Measurements from ENCODE around the gene NPLOC4. TPM values are rescaled to one million over a fixed set of nuclear protein-coding genes. Genes with fewer than 3 reads are reported as not detected.

The NPLOC4 gene
- total RNA-seq, 6 donors from 2014 or later = 59.9 to 373 (median 87.4) TPM

DNA sequence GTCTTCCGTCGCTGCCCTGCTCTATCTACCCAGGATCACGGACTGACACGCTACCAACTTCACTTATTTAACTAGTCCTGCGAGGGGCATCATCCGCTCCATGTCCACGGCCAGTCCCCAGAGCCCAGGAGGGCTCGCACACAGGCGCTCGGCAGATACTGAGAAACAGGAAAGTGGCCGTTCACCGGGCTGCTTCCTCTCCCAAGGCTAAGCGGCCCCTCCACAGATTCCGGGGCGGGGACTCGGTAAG, 29.1 kb upstream of the NPLOC4 start:
- DNase-seq (no peak), ATAC-seq (ENCODE audit: low FRiP score in 2 of 2) (peak in 1 of 2 donors; percentile 13)
- Histone ChIP-seq H3K27ac (peak overlapping the region; percentile 91 to 95 (median 93)), H3K4me3 (peak overlapping the region; percentile 80 to 99 (median 90)), H3K9me3 (no peaks in the 10 kb centered on the region), H3K4me1 (peaks cover 18 to 33% (median 20%) of the 10 kb centered on the region in 4 donors), H3K36me3 (peaks cover 0 to 34% (median 18%) of the 10 kb centered on the region in 4 donors), H3K27me3 (no peaks in the 10 kb centered on the region)
- TF ChIP-seq POLR2A (IDR thresholded peaks at IDR 0.05) = no peak
- TF ChIP-seq, protein P1, sequence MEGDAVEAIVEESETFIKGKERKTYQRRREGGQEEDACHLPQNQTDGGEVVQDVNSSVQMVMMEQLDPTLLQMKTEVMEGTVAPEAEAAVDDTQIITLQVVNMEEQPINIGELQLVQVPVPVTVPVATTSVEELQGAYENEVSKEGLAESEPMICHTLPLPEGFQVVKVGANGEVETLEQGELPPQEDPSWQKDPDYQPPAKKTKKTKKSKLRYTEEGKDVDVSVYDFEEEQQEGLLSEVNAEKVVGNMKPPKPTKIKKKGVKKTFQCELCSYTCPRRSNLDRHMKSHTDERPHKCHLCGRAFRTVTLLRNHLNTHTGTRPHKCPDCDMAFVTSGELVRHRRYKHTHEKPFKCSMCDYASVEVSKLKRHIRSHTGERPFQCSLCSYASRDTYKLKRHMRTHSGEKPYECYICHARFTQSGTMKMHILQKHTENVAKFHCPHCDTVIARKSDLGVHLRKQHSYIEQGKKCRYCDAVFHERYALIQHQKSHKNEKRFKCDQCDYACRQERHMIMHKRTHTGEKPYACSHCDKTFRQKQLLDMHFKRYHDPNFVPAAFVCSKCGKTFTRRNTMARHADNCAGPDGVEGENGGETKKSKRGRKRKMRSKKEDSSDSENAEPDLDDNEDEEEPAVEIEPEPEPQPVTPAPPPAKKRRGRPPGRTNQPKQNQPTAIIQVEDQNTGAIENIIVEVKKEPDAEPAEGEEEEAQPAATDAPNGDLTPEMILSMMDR (IDR thresholded peaks at IDR 0.05) = no peak
- 0 to 1% methylated on average over 12 to 16 of the region's 16 CpGs for WGBS, 2 donors

GRCh38 chr17:81665205-81666091, 28.5 kb upstream of the NPLOC4 start:
- WGBS, 2 donors = 57 to 64% methylated on average over 20 to 29 of the region's 30 CpGs
- DNase-seq (peak; percentile 42 to 72), ATAC-seq (ENCODE audit: low FRiP score in 2 of 2) (peak; percentile 5 to 17)
- Histone ChIP-seq H3K27me3 (no peaks in the 10 kb centered on the region), H3K9me3 (no peaks in the 10 kb centered on the region), H3K4me1 (peaks cover 18 to 33% (median 20%) of the 10 kb centered on the region in 4 donors), H3K4me3 (peak overlapping the region; percentile 80 to 99 (median 90)), H3K36me3 (peaks cover 0 to 28% (median 12%) of the 10 kb centered on the region in 4 donors), H3K27ac (peak overlapping the region; percentile 91 to 95 (median 93))
- TF ChIP-seq, protein P1 (IDR thresholded peaks at IDR 0.05) = no peak
- TF ChIP-seq POLR2AphosphoS5 (IDR thresholded peaks at IDR 0.05) (no peak), POLR2A (IDR thresholded peaks at IDR 0.05) (no peak), EP300 (IDR thresholded peaks at IDR 0.05) (no peak)

- ATAC-seq (ENCODE audit: low FRiP score in 2 of 2) (no peak), DNase-seq (peak; percentile 14 to 19)
- WGBS, 2 donors = 78 to 95% methylated on average over 2 to 7 of the region's 7 CpGs
- Histone ChIP-seq H3K27ac (peak overlapping the region in 1 of 4 donors; percentile 0), H3K4me1 (peaks cover 18 to 33% (median 20%) of the 10 kb centered on the region in 4 donors), H3K4me3 (no peak overlapping the region), H3K36me3 (peaks cover 0 to 14% (median 0%) of the 10 kb centered on the region in 4 donors), H3K27me3 (no peaks in the 10 kb centered on the region), H3K9me3 (no peaks in the 10 kb centered on the region)
- TF ChIP-seq, protein P1 (IDR thresholded peaks at IDR 0.05) = no peak
- TF ChIP-seq POLR2A (IDR thresholded peaks at IDR 0.05) (no peak), EP300 (IDR thresholded peaks at IDR 0.05) (no peak), POLR2AphosphoS5 (IDR thresholded peaks at IDR 0.05) (no peak)
Measured at GRCh38 chr17:81664051-81664470, 27.1 kb upstream of the NPLOC4 start.

DNA sequence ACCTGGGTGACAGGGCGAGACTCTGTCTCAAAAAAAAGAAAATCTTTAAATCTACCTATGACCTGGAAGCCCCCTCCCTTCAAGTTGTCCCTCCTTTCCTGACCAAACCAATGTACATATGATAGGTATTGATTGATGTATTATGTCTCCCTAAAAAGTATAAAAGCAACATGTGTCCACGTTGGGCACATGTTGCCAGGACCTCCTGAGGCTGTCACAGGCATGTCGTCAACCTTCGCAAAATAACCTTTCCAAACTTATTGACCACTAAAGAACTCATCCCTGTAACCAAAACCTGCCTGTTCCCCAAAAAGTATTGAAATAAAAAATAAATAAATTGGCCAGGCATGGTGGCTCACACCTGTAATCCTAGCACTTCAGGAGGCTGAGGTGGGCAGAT, 25.1 kb upstream of the NPLOC4 start:
- no peak for DNase-seq
- TF ChIP-seq, protein P1 (IDR thresholded peaks at IDR 0.05) = no peak
- TF ChIP-seq POLR2AphosphoS5 (IDR thresholded peaks at IDR 0.05) (no peak), EP300 (IDR thresholded peaks at IDR 0.05) (no peak), POLR2A (IDR thresholded peaks at IDR 0.05) (no peak)
- Histone ChIP-seq H3K9me3 (no peaks in the 10 kb centered on the region), H3K4me1 (peaks cover 7 to 15% (median 10%) of the 10 kb centered on the region in 4 donors), H3K4me3 (no peak overlapping the region), H3K27ac (no peak overlapping the region), H3K27me3 (no peaks in the 10 kb centered on the region), H3K36me3 (peaks cover 0 to 12% (median 0%) of the 10 kb centered on the region in 4 donors)
- WGBS, 2 donors = 94 to 95% methylated on average over 4 of the region's 4 CpGs
- ATAC-seq (ENCODE audit: low FRiP score in 2 of 2) = no peak
